BE2C (cell line): ENCODE results near the gene NRXN3.

Experiments
- DNase-seq: peaks from one replicate; pipeline ENCODE4 v3.0.0-alpha.2; 2020
- H3K27me3 ChIP-seq: fragments of 250-450 bp; sonication (Bioruptor Pico); 2 replicates; pipeline ENCODE4 v1.5.1; 2020; ENCODE audit warnings: mild to moderate bottlenecking
- H3K36me3 ChIP-seq: fragments of 250-450 bp; sonication (Bioruptor Pico); 2 replicates; pipeline ENCODE4 v1.5.1; 2020; ENCODE audit warnings: mild to moderate bottlenecking
- H3K4me1 ChIP-seq: fragments of 250-450 bp; sonication (Bioruptor Pico); 2 replicates; pipeline ENCODE4 v1.5.1; 2020
- H3K4me3 ChIP-seq: 2 replicates; pipeline ENCODE4 v1.5.1; 2011; ENCODE audit warnings: low read depth, low read length
- H3K9me3 ChIP-seq: fragments of 250-450 bp; sonication (Bioruptor Pico); 2 replicates; pipeline ENCODE4 v1.5.1; 2020
- TF ChIP-seq, protein P1 (sequence below): IDR thresholded peaks from 2 replicates; pipeline ENCODE4 v1.5.1; 2012; ENCODE audit warnings: mild to moderate bottlenecking, low read depth, low read length

The NRXN3 gene

DNA sequence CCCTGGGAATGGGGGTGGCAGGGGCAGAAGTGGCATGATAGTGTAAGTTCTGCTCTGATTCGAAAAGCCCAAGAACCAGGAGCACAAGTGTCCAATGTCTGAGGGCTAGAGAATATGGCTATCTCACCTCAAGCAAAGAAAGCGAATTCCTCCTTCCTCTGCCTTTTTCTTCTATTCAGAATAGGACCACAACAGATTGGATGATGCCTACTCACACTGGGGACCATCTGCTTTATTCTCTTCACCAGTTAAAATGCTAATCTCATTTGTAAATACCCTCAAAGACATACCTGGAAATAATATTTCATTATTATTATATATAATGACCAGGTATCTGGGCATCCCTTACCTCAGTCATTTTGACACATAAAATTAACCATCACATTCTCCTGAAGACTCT lies 808.7 kb downstream of the NRXN3 start:
- no peak overlapping the region for H3K4me3 ChIP-seq
- no peaks in the 10 kb centered on the region for H3K4me1 ChIP-seq
- DNase-seq, result no peak
- H3K9me3 ChIP-seq, result no peaks in the 10 kb centered on the region
- H3K27me3 ChIP-seq, result no peaks in the 10 kb centered on the region
- H3K36me3 ChIP-seq, result no peaks in the 10 kb centered on the region
- TF ChIP-seq, protein P1, sequence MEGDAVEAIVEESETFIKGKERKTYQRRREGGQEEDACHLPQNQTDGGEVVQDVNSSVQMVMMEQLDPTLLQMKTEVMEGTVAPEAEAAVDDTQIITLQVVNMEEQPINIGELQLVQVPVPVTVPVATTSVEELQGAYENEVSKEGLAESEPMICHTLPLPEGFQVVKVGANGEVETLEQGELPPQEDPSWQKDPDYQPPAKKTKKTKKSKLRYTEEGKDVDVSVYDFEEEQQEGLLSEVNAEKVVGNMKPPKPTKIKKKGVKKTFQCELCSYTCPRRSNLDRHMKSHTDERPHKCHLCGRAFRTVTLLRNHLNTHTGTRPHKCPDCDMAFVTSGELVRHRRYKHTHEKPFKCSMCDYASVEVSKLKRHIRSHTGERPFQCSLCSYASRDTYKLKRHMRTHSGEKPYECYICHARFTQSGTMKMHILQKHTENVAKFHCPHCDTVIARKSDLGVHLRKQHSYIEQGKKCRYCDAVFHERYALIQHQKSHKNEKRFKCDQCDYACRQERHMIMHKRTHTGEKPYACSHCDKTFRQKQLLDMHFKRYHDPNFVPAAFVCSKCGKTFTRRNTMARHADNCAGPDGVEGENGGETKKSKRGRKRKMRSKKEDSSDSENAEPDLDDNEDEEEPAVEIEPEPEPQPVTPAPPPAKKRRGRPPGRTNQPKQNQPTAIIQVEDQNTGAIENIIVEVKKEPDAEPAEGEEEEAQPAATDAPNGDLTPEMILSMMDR, result no peak

DNA sequence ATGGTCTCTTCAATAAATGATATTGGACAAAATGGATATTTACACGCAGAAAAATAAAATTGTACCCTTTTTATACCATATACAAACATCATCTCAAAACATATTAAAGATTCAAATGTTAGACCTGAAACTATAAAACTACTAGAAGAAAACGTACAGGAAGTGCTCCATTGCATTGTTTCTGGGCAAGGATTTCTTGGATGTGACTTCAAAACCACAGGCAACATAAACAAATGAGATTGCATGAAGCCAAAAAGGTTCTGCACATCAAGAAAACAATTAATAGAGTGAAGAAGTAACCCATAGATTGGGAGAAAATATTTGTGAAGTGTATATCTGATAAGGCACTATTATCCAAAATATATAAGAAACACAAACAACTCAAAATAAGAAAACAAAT lies 812.4 kb downstream of the NRXN3 start:
- Histone ChIP-seq H3K9me3 (no peaks in the 10 kb centered on the region), H3K4me3 (no peak overlapping the region)
- TF ChIP-seq, protein P1, result no peak

DNA sequence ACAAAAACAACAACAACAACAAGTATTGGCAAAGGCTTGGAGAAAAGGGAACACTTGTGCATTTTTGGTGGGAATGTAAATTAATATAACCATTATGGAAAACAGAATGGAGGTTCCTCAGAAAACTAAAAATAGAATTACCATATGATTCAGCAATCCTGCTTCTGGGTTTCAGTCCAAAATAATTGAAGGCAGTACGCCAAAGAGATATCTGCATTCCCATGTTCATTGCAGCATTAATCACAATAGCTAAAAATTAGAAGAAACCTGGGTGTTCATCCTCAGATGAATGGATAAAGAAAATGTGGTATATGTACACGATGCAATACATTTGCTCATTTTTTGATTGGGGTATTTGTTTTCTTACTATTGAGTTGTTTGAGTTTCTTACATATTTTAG lies 813.0 kb downstream of the NRXN3 start:
- Histone ChIP-seq H3K36me3 (no peaks in the 10 kb centered on the region), H3K4me3 (no peak overlapping the region), H3K9me3 (no peaks in the 10 kb centered on the region), H3K27me3 (no peaks in the 10 kb centered on the region), H3K4me1 (no peaks in the 10 kb centered on the region)
- no peak for DNase-seq
- TF ChIP-seq, protein P1, result no peak

More for the DNA sequence above, 812.4 kb downstream of the NRXN3 start:
- no peak for DNase-seq
- Histone ChIP-seq H3K4me1 (no peaks in the 10 kb centered on the region), H3K36me3 (no peaks in the 10 kb centered on the region), H3K27me3 (no peaks in the 10 kb centered on the region)

DNA sequence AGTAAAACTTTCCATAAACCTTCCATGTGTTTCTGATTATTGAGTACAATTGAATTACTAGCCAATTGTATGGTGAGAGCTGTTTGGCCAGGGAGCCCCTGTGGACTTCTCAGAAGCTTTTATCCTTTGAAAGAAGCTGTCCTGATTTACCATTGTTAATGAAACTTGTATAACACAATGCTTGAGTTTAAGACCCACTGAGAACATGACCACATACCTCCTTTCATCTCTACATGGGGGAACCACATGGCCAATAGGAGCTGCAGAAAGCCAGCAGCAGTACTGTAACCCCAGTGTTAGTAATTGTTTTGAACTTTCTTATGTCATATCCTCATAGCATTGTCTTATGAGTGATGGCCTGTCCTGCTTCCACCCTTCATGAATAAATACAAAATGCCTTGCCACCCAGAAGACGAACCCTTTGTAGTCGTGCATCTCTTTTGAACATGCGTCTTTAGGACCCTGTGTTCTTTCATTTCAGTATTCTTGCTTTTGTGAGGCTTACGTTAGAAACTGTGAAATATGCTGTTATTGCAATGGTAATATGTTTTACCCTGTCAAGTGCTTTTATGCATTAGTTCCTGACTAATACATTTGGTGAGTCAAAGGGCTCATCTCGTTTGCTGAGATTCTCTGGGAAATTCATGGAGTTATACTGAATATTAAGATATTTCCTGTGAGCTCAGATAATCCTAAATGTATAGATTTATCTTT lies 815.7 kb downstream of the NRXN3 start:
- H3K36me3 ChIP-seq, result no peaks in the 10 kb centered on the region
- TF ChIP-seq, protein P1, result no peak
- no peak for DNase-seq
- H3K4me1 ChIP-seq, result no peaks in the 10 kb centered on the region
- H3K27me3 ChIP-seq, result no peaks in the 10 kb centered on the region
- H3K9me3 ChIP-seq, result no peaks in the 10 kb centered on the region
- H3K4me3 ChIP-seq, result no peak overlapping the region

DNA sequence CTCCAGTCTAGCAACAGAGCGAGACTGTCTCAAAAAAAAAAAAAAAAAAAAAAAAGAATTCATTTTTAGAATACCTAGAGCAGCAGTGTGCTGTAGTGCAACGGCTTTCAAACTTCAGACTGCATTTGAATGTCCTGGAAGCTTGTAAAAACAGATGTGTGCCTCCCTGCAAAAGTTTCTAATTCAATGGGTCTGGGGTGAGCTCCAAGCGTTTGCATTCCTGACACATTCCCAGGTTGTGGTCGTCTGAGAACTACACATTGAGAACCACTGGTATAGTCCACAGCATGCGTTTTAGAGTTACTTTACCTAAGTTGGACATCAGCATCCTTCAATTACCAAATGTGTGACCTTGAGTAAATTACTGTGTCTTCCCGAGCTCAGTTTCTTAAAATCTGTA lies 816.8 kb downstream of the NRXN3 start:
- no peaks in the 10 kb centered on the region for H3K4me1 ChIP-seq
- TF ChIP-seq, protein P1, result no peak
- H3K4me3 ChIP-seq, result no peak overlapping the region
- no peaks in the 10 kb centered on the region for H3K36me3 ChIP-seq
- no peak for DNase-seq
- no peaks in the 10 kb centered on the region for H3K27me3 ChIP-seq
- no peaks in the 10 kb centered on the region for H3K9me3 ChIP-seq

DNA sequence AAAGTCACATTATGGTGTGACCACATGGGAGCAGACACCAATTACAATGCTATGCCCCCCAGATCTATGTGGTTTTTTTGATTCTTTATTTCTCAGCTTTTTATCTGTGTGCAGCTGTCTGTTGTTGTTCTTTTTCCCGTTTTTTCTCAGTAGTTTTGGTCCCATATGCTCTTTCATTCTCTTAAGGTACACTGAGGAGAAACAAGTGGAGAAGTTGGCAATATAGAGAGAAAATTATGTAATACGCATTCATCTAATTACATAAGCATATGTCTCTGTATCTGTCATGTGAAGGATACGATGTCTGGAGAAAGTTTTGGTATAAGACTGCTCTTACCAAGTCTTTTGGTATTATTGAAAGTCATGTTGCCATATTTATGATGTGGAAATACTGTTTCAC lies 819.0 kb downstream of the NRXN3 start:
- DNase-seq, result no peak
- H3K9me3 ChIP-seq, result no peaks in the 10 kb centered on the region
- H3K4me1 ChIP-seq, result no peaks in the 10 kb centered on the region
- no peak overlapping the region for H3K4me3 ChIP-seq
- no peaks in the 10 kb centered on the region for H3K27me3 ChIP-seq
- TF ChIP-seq, protein P1, result no peak
- no peaks in the 10 kb centered on the region for H3K36me3 ChIP-seq
